ENCODE measurements around the gene ALG14. TPM values are rescaled to one million over a fixed set of nuclear protein-coding genes. Genes with fewer than 3 reads are reported as not detected.

Gene ALG14
- polyA plus RNA-seq, 1 donor from 2014 or later, result 2.6 TPM

DNA sequence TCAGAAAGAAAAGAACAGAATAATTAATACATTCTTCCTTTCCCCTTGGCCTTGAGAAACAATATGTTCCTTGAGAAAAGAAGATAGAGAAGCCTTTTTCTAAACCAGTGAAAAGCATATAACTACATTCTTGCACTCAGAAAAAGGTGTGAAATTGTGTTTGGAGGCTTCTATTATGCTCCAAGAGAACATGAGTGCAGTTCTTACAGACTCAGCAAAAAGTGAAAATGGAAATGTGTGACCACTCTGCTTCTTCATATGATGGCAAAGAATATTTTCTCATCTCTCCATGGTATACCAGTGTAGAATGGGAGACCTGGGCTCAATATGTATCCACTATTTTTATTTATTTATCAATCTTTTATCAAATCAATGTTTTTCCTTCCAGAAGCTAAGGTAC is 43.2 kb downstream of the ALG14 start:
- H3K36me3 ChIP-seq (ENCODE audit: insufficient read depth, low read length), result no peaks in the 10 kb centered on the region
- H3F3A ChIP-seq (ENCODE audit: insufficient read depth, low read length, poor library complexity, severe bottlenecking), result no peaks in the 10 kb centered on the region
- no peaks in the 10 kb centered on the region for H3K9me3 ChIP-seq (ENCODE audit: low read length)
- H3K4me3 ChIP-seq (ENCODE audit: low read length), result no peak overlapping the region
- no peaks in the 10 kb centered on the region for H4K20me1 ChIP-seq (ENCODE audit: insufficient read depth)
- H3K79me2 ChIP-seq (replicated peaks; ENCODE audit: insufficient read depth, low read length), result no peaks in the 10 kb centered on the region
- H3K27ac ChIP-seq (ENCODE audit: low read length), result no peak overlapping the region
- H2AFZ ChIP-seq (ENCODE audit: low read depth, low read length), result no peak overlapping the region
- H3K9ac ChIP-seq (ENCODE audit: low read length), result no peak overlapping the region
- no peaks in the 10 kb centered on the region for H3K9me2 ChIP-seq (ENCODE audit: insufficient read depth, low read length)
- TF ChIP-seq, protein P1, sequence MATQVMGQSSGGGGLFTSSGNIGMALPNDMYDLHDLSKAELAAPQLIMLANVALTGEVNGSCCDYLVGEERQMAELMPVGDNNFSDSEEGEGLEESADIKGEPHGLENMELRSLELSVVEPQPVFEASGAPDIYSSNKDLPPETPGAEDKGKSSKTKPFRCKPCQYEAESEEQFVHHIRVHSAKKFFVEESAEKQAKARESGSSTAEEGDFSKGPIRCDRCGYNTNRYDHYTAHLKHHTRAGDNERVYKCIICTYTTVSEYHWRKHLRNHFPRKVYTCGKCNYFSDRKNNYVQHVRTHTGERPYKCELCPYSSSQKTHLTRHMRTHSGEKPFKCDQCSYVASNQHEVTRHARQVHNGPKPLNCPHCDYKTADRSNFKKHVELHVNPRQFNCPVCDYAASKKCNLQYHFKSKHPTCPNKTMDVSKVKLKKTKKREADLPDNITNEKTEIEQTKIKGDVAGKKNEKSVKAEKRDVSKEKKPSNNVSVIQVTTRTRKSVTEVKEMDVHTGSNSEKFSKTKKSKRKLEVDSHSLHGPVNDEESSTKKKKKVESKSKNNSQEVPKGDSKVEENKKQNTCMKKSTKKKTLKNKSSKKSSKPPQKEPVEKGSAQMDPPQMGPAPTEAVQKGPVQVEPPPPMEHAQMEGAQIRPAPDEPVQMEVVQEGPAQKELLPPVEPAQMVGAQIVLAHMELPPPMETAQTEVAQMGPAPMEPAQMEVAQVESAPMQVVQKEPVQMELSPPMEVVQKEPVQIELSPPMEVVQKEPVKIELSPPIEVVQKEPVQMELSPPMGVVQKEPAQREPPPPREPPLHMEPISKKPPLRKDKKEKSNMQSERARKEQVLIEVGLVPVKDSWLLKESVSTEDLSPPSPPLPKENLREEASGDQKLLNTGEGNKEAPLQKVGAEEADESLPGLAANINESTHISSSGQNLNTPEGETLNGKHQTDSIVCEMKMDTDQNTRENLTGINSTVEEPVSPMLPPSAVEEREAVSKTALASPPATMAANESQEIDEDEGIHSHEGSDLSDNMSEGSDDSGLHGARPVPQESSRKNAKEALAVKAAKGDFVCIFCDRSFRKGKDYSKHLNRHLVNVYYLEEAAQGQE (IDR thresholded peaks at IDR 0.05; ENCODE audit: borderline replicate concordance), result no peak
- TF ChIP-seq MXI1 (conservative IDR thresholded peaks at IDR 0.05; ENCODE audit: poor library complexity, severe bottlenecking), result no peak
- TF ChIP-seq POLR2AphosphoS5 (IDR thresholded peaks at IDR 0.05), result no peak
- TF ChIP-seq SMC3 (conservative IDR thresholded peaks at IDR 0.05; ENCODE audit: poor library complexity), result no peak
- no peak for TF ChIP-seq TAF1 (IDR thresholded peaks at IDR 0.05; ENCODE audit: low read depth)
- TF ChIP-seq EZH2 (IDR thresholded peaks at IDR 0.05; ENCODE audit: borderline replicate concordance, insufficient read depth, low read length, poor library complexity, severe bottlenecking), result no peak
- no peak for TF ChIP-seq EP300 (conservative IDR thresholded peaks at IDR 0.05; ENCODE audit: poor library complexity, severe bottlenecking)
- TF ChIP-seq RAD21 (conservative IDR thresholded peaks at IDR 0.05), result no peak
- TF ChIP-seq, protein P2, sequence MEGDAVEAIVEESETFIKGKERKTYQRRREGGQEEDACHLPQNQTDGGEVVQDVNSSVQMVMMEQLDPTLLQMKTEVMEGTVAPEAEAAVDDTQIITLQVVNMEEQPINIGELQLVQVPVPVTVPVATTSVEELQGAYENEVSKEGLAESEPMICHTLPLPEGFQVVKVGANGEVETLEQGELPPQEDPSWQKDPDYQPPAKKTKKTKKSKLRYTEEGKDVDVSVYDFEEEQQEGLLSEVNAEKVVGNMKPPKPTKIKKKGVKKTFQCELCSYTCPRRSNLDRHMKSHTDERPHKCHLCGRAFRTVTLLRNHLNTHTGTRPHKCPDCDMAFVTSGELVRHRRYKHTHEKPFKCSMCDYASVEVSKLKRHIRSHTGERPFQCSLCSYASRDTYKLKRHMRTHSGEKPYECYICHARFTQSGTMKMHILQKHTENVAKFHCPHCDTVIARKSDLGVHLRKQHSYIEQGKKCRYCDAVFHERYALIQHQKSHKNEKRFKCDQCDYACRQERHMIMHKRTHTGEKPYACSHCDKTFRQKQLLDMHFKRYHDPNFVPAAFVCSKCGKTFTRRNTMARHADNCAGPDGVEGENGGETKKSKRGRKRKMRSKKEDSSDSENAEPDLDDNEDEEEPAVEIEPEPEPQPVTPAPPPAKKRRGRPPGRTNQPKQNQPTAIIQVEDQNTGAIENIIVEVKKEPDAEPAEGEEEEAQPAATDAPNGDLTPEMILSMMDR (IDR thresholded peaks at IDR 0.05; ENCODE audit: poor library complexity, severe bottlenecking), result no peak
- H3K27me3 ChIP-seq (ENCODE audit: insufficient read depth, low read depth, low read length), result no peaks in the 10 kb centered on the region
- H3K4me2 ChIP-seq (ENCODE audit: low read length), result no peak overlapping the region

DNA sequence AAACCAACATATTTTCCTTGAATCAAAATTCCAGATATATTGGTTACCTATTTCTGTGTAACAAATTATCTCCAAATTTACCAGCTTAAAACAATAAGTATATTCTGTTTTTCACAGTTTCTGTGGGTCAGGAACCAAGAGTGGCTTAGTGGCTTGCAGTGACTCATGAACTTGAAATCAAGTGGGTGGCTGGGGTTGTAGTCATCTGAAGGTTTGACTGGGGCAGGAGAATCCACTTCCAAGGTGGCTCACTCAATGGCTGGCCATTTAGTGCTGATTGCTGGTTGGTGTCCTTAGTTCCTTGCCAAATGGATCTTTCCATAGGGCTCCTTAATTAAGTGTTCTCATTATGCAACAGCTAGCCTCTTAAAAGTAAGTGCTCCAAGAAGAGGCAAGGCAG is 43.8 kb downstream of the ALG14 start:
- no peaks in the 10 kb centered on the region for H3K9me2 ChIP-seq (ENCODE audit: insufficient read depth, low read length)
- no peaks in the 10 kb centered on the region for H3F3A ChIP-seq (ENCODE audit: insufficient read depth, low read length, poor library complexity, severe bottlenecking)
- H2AFZ ChIP-seq (ENCODE audit: low read depth, low read length), result no peak overlapping the region
- H3K79me2 ChIP-seq (replicated peaks; ENCODE audit: insufficient read depth, low read length), result no peaks in the 10 kb centered on the region
- H3K4me2 ChIP-seq (ENCODE audit: low read length), result no peak overlapping the region
- H4K20me1 ChIP-seq (ENCODE audit: insufficient read depth), result no peaks in the 10 kb centered on the region
- no peak overlapping the region for H3K4me3 ChIP-seq (ENCODE audit: low read length)
- H3K27ac ChIP-seq (ENCODE audit: low read length), result no peak overlapping the region
- no peak overlapping the region for H3K9ac ChIP-seq (ENCODE audit: low read length)
- H3K27me3 ChIP-seq (ENCODE audit: insufficient read depth, low read depth, low read length), result no peaks in the 10 kb centered on the region
- H3K36me3 ChIP-seq (ENCODE audit: insufficient read depth, low read length), result no peaks in the 10 kb centered on the region
- TF ChIP-seq EP300 (conservative IDR thresholded peaks at IDR 0.05; ENCODE audit: poor library complexity, severe bottlenecking) (no peak), MXI1 (conservative IDR thresholded peaks at IDR 0.05; ENCODE audit: poor library complexity, severe bottlenecking) (no peak)
- TF ChIP-seq, protein P2 (IDR thresholded peaks at IDR 0.05; ENCODE audit: poor library complexity, severe bottlenecking), result no peak
- H3K9me3 ChIP-seq (ENCODE audit: low read length), result no peaks in the 10 kb centered on the region

All from neural cell (in vitro differentiated cells).